Activated CD4-positive, alpha-beta T cell treated with anti-CD3 and anti-CD28 coated beads, Interleukin-2, amount 50 U/mL, for 24 hours (primary cell): ENCODE results near the gene IFNA1.
"Not testable (repeated sequence)": the region's sequence is repeated elsewhere in the genome, so short reads cannot be mapped to it uniquely, and the experiment has no call there.

Source experiments
- DNase-seq, 2 donors: peaks; one replicate each; pipeline ENCODE4 v3.0.0-alpha.2; 2020; ENCODE audit warnings: low read depth in 1 of 2, low spot score in 1 of 2

IFNA1 gene

GRCh38 chr9:21440139-21440538 lies at the start of gene IFNA1:
TSS of gene IFNA1 (plus strand) at chr9:21440439. CDS start at chr9:21440508, 69 bp downstream.
- no peak for DNase-seq

GRCh38 chr9:21392270-21392669 lies 48.0 kb upstream of the IFNA1 start:
- DNase-seq = no peak

- DNase-seq = peak; percentile 25 to 40
Observed at GRCh38 chr9:21395778-21396717, 44.2 kb upstream of the IFNA1 start.

GRCh38 chr9:21398955-21399489 lies 41.2 kb upstream of the IFNA1 start:
- DNase-seq = no peak

- no peak for DNase-seq
Observed at GRCh38 chr9:21399956-21400355, 40.3 kb upstream of the IFNA1 start.

GRCh38 chr9:21402386-21403251 lies 37.6 kb upstream of the IFNA1 start:
- no peak for DNase-seq

GRCh38 chr9:21404146-21404545 lies 36.1 kb upstream of the IFNA1 start:
- DNase-seq = no peak

GRCh38 chr9:21408817-21409216 lies 31.4 kb upstream of the IFNA1 start, which contains the start of gene IFNA8:
TSS of gene IFNA8 (plus strand) at chr9:21409117. CDS start at chr9:21409177, 60 bp downstream.
- DNase-seq = no peak

- no peak for DNase-seq
Observed at GRCh38 chr9:21412107-21412506, 28.1 kb upstream of the IFNA1 start.

- DNase-seq = no peak
Observed at GRCh38 chr9:21413151-21413550, 27.1 kb upstream of the IFNA1 start.

- DNase-seq = no peak
Observed at GRCh38 chr9:21413624-21414023, 26.6 kb upstream of the IFNA1 start.

- DNase-seq = no peak
Observed at GRCh38 chr9:21414220-21414940, 25.9 kb upstream of the IFNA1 start.

GRCh38 chr9:21415493-21416267 lies 24.6 kb upstream of the IFNA1 start:
- no peak for DNase-seq

- no peak for DNase-seq
Observed at GRCh38 chr9:21428235-21428634, 12.0 kb upstream of the IFNA1 start.

- DNase-seq = no peak
Observed at GRCh38 chr9:21429191-21429590, 11.0 kb upstream of the IFNA1 start.

GRCh38 chr9:21432672-21433425 lies 7.4 kb upstream of the IFNA1 start:
- DNase-seq = no peak

GRCh38 chr9:21434202-21435014 lies 5.8 kb upstream of the IFNA1 start:
- DNase-seq = peak in 1 of 2 donors; percentile 49

- DNase-seq = not testable (repeated sequence)
Observed at GRCh38 chr9:21435015-21435383, 5.2 kb upstream of the IFNA1 start.
